Left lung (tissue), 10 donors: ENCODE data around the gene H1-8. TPM values are rescaled to one million over a fixed set of nuclear protein-coding genes. Genes with fewer than 3 reads are reported as not detected.

ENCODE experiments used
- ATAC-seq: fragments of 200-7000 bp; cut with Tn5 transposase; one replicate; pipeline ENCODE4 v1.9.1; 2020; ENCODE audit warnings: moderate library complexity
- DNase-seq, 4 donors: peaks; one replicate each; pipeline ENCODE4 v3.0.0-alpha.2; 2013 to 2020
- H3K27ac ChIP-seq, 2 donors: fragments of 200-600 bp; sonication (generic) in 1 of 2; one replicate each; pipeline versions ENCODE4 v1.5.0 to v1.8.0; 2020 to 2021
- H3K27me3 ChIP-seq, 2 donors: fragments of 200-600 bp; sonication (generic) in 1 of 2; one replicate each; pipeline versions ENCODE4 v1.5.0 to v1.8.0; 2020 to 2021
- H3K36me3 ChIP-seq, 2 donors: fragments of 200-600 bp; sonication (generic) in 1 of 2; one replicate each; pipeline versions ENCODE4 v1.5.0 to v1.8.0; 2020 to 2021
- H3K4me1 ChIP-seq, 2 donors: fragments of 200-600 bp; one replicate each; pipeline ENCODE4 v1.8.0; 2021
- H3K4me3 ChIP-seq, 2 donors: fragments of 200-600 bp; sonication (generic) in 1 of 2; one replicate each; pipeline versions ENCODE4 v1.5.0 to v1.8.0; 2020 to 2021; ENCODE audit warnings: mild to moderate bottlenecking in 1 of 2
- H3K9me3 ChIP-seq, 2 donors: fragments of 200-600 bp; sonication (generic) in 1 of 2; one replicate each; pipeline versions ENCODE4 v1.5.0 to v1.8.0; 2020 to 2021
- CTCF ChIP-seq, 2 donors: fragments of 200-600 bp; sonication (generic) in 1 of 2; IDR thresholded peaks; one replicate each; pipeline versions ENCODE4 v1.5.0 to v1.8.0; 2021; ENCODE audit warnings: antibody characterized with exemption in 2 of 2
- intact Hi-C, 2 donors: fragments of 100-400 bp; cut with DNase I; formaldehyde crosslinking; loops; one replicate each; pipeline versions ENCODE4 v1.11.2 to v1.14.2; 2022
- polyA plus RNA-seq, 6 donors: library from polyadenylated mRNA; unstranded; fragments of 120-200 nt; gene quantifications; one replicate each; pipeline ENCODE4 v1.2.1, GENCODE V29; 2013; ENCODE audit not compliant: insufficient read length in 6 of 6
- total RNA-seq, 2 donors: library from RNA; stranded (reverse); fragmentation: NEBNext Ultra II Directional; extraction: Animal tissue kit (Norgen Biotek cat#: 25700); gene quantifications; one replicate each; pipeline ENCODE4 v1.2.1, GENCODE V29; 2021
- donor health status: DM: no; HTN: yes; CAD: no.
- donor health status: DM: no; HTN: no; CAD: no.

The H1-8 gene
- total and polyA plus RNA-seq, 8 donors = not detected

- peaks cover 22 to 48% of the 10 kb centered on the region in 2 donors for H3K4me1 ChIP-seq
- intact Hi-C loops = no loop called here
Measured at GRCh38 chr3:129587566-129588210, 44.7 kb downstream of the H1-8 start.

DNA sequence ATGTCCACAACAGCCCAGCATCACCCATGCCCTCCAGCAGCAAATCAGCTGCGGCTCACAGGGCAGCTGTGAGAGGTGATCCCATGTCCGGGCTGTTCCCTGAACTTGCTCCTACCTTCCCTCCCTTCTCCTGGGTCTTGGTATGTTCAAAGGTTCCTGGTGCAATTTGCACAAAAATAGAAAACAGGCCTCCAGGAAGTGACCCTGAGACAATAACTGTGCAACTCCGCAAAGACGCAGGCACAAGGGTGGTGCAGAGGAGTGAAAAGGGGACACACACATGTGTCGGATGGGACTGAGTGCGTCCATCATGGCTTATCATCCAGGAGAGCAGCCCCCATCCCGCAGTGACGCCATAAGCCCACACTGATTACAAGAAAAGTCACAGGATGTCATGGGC, 47.2 kb downstream of the H1-8 start:
- H3K27me3 ChIP-seq = no peaks in the 10 kb centered on the region
- peaks cover 0 to 28% of the 10 kb centered on the region in 2 donors for H3K36me3 ChIP-seq
- intact Hi-C loops = loop anchor here in 1 of 2 donors (10.0 kb wide), 1 partner anchor 95 kb away; no protein-coding TSS in a partner anchor
- ATAC-seq (no peak), DNase-seq (no peak)
- no peaks in the 10 kb centered on the region for H3K9me3 ChIP-seq
- H3K4me3 ChIP-seq = no peak overlapping the region
- peaks cover 48 to 73% of the 10 kb centered on the region in 2 donors for H3K4me1 ChIP-seq
- H3K27ac ChIP-seq = peak overlapping the region; percentile 4 to 60
- TF ChIP-seq CTCF (IDR thresholded peaks at IDR 0.05) = no peak

More at GRCh38 chr3:129587566-129588210, 44.7 kb downstream of the H1-8 start:
- Histone ChIP-seq H3K36me3 (peaks cover 0 to 53% of the 10 kb centered on the region in 2 donors), H3K9me3 (no peaks in the 10 kb centered on the region), H3K27ac (peak overlapping the region in 1 of 2 donors; percentile 46), H3K27me3 (no peaks in the 10 kb centered on the region), H3K4me3 (no peak overlapping the region)
- no peak for DNase-seq
- no peak for TF ChIP-seq CTCF (IDR thresholded peaks at IDR 0.05)
- ATAC-seq = no peak

DNA sequence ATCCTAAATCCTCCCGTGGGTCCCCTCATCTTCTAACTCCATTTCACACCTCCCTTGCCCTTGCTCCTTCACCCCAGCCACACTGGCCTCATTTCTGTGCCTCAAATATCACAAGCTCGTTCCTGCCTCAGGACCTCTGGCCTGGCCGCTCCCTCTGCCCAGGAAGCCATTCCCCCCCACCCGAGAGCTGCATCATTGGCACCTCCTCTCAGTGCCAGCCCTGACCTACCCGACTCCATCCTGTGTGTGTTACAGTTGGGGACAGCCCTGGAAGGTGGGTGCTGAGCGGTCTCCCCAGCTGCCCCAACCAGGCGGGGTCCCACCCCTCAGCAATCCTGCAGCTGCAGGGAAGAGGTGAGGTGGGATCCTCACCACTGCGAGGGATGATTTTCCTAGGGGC, 49.0 kb downstream of the H1-8 start:
- peaks cover 63 to 90% of the 10 kb centered on the region in 2 donors for H3K4me1 ChIP-seq
- DNase-seq = no peak
- H3K9me3 ChIP-seq = no peaks in the 10 kb centered on the region
- no peaks in the 10 kb centered on the region for H3K27me3 ChIP-seq
- no peak for ATAC-seq
- peak overlapping the region; percentile 83 to 91 for H3K27ac ChIP-seq
- peak overlapping the region in 1 of 2 donors; percentile 18 for H3K4me3 ChIP-seq
- no peak for TF ChIP-seq CTCF (IDR thresholded peaks at IDR 0.05)
- peaks cover 0 to 12% of the 10 kb centered on the region in 2 donors for H3K36me3 ChIP-seq
- intact Hi-C loops = loop anchor here in 1 of 2 donors (10.0 kb wide), 1 partner anchor 97 kb away; no protein-coding TSS in a partner anchor

DNA sequence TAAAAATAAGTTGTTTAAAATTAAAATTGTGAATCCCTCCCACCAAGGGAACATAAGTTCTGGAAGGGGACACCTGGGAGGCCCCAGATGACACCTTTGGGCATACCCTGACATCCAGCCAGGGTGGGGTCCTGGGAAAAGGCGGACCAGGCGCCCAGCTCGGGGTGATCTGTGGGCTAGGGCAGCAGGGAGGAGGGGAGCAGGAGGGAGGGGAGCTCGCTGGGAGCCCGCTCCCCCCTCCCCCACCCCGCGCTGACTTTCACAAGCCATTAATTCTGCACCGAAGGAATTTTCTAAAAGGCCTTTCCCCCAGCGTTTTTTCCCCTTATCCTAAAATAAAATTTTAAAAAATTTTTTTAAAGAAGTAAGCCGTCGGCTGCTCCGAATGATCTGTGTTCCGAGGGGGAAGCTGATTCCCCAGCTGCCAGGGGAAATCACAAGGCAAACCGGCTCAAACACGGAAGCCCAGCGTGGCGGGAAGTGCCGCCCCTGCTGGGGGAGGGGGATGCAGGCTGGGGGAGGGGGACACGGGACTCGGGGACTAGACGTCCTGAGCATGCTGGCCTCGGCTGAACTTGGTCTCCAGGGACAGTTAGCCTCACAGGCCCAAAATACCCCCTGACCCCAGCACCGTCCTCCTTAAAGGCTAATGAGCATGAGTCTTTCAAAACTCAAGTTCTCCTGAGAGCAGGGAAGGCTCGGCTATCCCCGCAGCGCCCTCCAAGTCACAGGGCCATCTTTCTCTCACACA, 49.6 kb downstream of the H1-8 start:
- intact Hi-C loops = loop anchor here in 1 of 2 donors (10.0 kb wide), 1 partner anchor 98 kb away; no protein-coding TSS in a partner anchor
- DNase-seq = peak in 3 of 4 donors; percentile 80 to 91 (median 83)

More for the DNA sequence above, 49.6 kb downstream of the H1-8 start:
- Histone ChIP-seq H3K27me3 (no peaks in the 10 kb centered on the region), H3K36me3 (peaks cover 0 to 12% of the 10 kb centered on the region in 2 donors), H3K27ac (peak overlapping the region; percentile 83 to 91), H3K4me3 (peak overlapping the region in 1 of 2 donors; percentile 18), H3K4me1 (peaks cover 64 to 90% of the 10 kb centered on the region in 2 donors), H3K9me3 (no peaks in the 10 kb centered on the region)
- no peak for TF ChIP-seq CTCF (IDR thresholded peaks at IDR 0.05)
- ATAC-seq = peak; percentile 18
